NCI-H2029 treated with DMSO at 0.1 percent for 48 hours (cell line): ENCODE measurements around the gene MMD.
"Not testable (repeated sequence)": the region's sequence is repeated elsewhere in the genome, so short reads cannot be mapped to it uniquely, and the experiment has no call there.

ENCODE experiments used
- DNase-seq: peaks from one replicate; lab custom pipeline; 2025; lab: John Stamatoyannopoulos, UW

MMD gene

GRCh38 chr17:55391764-55392467 is 29.7 kb downstream of the MMD start:
- DNase-seq = no peak

- DNase-seq = no peak
These were observed 30.3 kb downstream of the MMD start for GRCh38 chr17:55391244-55391757.

GRCh38 chr17:55390364-55390977 is 31.2 kb downstream of the MMD start:
- no peak for DNase-seq

GRCh38 chr17:55389715-55390114 is 31.9 kb downstream of the MMD start:
- not testable (repeated sequence) for DNase-seq

GRCh38 chr17:55388842-55389241 is 32.8 kb downstream of the MMD start:
- DNase-seq = no peak

- no peak for DNase-seq
These were observed 34.8 kb downstream of the MMD start for GRCh38 chr17:55386796-55387332.

- DNase-seq = no peak
These were observed 36.9 kb downstream of the MMD start for GRCh38 chr17:55384643-55385232.

- DNase-seq = no peak
These were observed 37.6 kb downstream of the MMD start for GRCh38 chr17:55383771-55384642.

GRCh38 chr17:55381017-55381770 is 40.4 kb downstream of the MMD start:
- DNase-seq = no peak

- DNase-seq = no peak
These were observed 43.9 kb downstream of the MMD start for GRCh38 chr17:55377671-55378275.

GRCh38 chr17:55368706-55369105 is 52.9 kb downstream of the MMD start:
- DNase-seq = no peak

GRCh38 chr17:55366020-55366481 is 55.6 kb downstream of the MMD start:
- DNase-seq = no peak

- no peak for DNase-seq
These were observed 58.6 kb downstream of the MMD start for GRCh38 chr17:55363033-55363432.

- no peak for DNase-seq
These were observed 60.7 kb downstream of the MMD start for GRCh38 chr17:55360971-55361370.

GRCh38 chr17:55356434-55357328 is 65.0 kb downstream of the MMD start:
- peak; percentile 42 for DNase-seq

- no peak for DNase-seq
These were observed 66.7 kb downstream of the MMD start for GRCh38 chr17:55354941-55355340.

- no peak for DNase-seq
These were observed 67.6 kb downstream of the MMD start for GRCh38 chr17:55354010-55354409.

GRCh38 chr17:55351226-55351625 is 70.4 kb downstream of the MMD start:
- no peak for DNase-seq

GRCh38 chr17:55350825-55351205 is 70.8 kb downstream of the MMD start:
- no peak for DNase-seq
